DMS153 treated with DMSO at 0.1 percent for 48 hours (cell line): Measurements from ENCODE around the gene DYRK4.
"Not testable (repeated sequence)": the region's sequence is repeated elsewhere in the genome, so short reads cannot be mapped to it uniquely, and the experiment has no call there.

Experiments
- DNase-seq: peaks from one replicate; lab custom pipeline; 2025; ENCODE audit not compliant: unreplicated experiment; lab: John Stamatoyannopoulos, UW

DYRK4 gene, protein sequence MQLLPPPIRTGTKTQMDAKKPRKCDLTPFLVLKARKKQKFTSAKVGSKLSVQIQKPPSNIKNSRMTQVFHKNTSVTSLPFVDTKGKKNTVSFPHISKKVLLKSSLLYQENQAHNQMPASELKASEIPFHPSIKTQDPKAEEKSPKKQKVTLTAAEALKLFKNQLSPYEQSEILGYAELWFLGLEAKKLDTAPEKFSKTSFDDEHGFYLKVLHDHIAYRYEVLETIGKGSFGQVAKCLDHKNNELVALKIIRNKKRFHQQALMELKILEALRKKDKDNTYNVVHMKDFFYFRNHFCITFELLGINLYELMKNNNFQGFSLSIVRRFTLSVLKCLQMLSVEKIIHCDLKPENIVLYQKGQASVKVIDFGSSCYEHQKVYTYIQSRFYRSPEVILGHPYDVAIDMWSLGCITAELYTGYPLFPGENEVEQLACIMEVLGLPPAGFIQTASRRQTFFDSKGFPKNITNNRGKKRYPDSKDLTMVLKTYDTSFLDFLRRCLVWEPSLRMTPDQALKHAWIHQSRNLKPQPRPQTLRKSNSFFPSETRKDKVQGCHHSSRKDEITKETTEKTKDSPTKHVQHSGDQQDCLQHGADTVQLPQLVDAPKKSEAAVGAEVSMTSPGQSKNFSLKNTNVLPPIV

GRCh38 chr12:4562034-4562657 lies at the start of gene DYRK4:
DYRK4 (plus strand) TSS chr12:4562208; CDS start chr12:4562246, 38 bp downstream.
- DNase-seq = peak; percentile 66

- no peak for DNase-seq
Measured at GRCh38 chr12:4518106-4518728, 43.8 kb upstream of the DYRK4 start.

DNA sequence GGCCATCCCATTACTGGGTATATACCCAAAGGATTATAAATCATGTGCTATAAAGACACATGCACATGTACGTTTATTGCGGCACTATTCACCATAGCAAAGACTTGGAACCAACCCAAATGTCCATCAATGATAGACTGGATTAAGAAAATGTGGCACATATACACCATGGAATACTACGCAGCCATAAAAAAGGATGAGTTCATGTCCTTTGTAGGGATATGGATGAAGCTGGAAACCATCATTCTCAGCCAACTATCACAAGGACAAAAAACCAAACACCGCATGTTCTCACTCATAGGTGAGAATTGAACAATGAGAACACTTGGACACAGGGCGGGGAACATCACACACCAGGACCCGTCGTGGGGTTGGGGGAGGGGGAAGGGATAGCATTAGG lies 38.6 kb upstream of the DYRK4 start:
- DNase-seq = not testable (repeated sequence)

GRCh38 chr12:4526923-4527546 lies 35.0 kb upstream of the DYRK4 start:
- DNase-seq = peak; percentile 25

DNA sequence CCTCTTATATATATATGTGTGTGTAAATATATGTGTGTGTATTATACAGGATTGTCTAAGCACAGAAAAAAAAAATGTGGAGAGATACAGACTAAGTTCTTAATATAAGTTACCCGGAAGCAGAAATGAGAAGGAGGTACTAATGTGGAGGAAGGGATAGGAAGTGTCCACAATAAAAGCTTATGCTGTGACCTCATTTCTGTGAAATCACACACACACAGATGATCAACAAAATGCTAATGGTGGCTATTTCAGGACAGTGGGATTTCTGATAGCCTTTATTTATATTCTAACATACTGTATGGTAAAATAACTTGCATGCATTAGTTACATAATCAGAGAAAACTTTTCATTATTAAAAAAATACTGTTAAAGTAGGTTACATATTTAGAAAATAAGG lies 31.8 kb upstream of the DYRK4 start:
- no peak for DNase-seq

DNA sequence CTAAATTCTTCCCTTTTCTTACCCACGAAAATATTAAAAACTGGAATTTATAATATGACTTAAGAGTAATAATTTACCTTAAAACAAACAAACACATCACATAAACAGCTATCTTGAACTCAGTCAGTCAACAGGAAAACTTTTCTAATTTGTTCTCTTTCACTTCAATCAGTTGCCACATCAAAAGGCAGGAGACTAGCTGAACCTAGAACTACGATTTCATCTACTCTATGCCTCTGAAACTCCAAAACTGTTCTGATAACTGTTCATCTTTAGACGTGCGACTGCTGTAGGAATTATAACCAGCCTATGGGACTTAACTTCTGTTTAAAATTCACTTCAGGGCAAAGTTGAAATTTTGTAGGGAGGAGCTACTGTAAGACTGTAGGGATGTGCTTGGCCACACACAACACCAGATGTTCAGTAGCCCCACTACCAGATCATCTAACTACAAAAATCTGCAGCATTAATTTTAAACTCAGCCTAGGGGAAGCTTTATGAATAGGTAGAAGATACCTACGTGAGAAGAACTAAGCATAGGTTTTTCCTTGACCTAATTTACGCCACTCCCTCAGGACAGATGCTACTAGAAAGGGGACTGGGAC lies 30.9 kb upstream of the DYRK4 start:
- no peak for DNase-seq

- DNase-seq = no peak
Measured at GRCh38 chr12:4535092-4535491, 26.9 kb upstream of the DYRK4 start.

DNA sequence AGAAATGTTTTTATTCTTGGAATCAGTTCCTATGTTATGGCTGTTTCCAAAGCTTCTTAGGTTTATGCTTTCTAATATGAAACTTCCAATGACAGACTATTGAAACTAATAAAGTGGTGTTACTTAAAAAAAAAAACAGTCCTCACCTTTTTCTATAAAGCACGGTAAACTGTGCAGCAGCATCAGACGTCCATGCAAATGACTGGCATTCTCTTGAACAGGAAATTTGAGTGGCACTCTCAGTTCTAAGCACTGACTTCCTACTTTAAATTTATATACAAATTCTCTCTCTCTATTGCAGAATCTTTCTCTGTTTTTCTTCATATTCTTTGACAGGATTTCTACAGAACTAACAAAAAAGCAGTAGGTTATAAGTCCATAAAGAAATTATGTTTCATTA lies 26.1 kb upstream of the DYRK4 start:
- no peak for DNase-seq

DNA sequence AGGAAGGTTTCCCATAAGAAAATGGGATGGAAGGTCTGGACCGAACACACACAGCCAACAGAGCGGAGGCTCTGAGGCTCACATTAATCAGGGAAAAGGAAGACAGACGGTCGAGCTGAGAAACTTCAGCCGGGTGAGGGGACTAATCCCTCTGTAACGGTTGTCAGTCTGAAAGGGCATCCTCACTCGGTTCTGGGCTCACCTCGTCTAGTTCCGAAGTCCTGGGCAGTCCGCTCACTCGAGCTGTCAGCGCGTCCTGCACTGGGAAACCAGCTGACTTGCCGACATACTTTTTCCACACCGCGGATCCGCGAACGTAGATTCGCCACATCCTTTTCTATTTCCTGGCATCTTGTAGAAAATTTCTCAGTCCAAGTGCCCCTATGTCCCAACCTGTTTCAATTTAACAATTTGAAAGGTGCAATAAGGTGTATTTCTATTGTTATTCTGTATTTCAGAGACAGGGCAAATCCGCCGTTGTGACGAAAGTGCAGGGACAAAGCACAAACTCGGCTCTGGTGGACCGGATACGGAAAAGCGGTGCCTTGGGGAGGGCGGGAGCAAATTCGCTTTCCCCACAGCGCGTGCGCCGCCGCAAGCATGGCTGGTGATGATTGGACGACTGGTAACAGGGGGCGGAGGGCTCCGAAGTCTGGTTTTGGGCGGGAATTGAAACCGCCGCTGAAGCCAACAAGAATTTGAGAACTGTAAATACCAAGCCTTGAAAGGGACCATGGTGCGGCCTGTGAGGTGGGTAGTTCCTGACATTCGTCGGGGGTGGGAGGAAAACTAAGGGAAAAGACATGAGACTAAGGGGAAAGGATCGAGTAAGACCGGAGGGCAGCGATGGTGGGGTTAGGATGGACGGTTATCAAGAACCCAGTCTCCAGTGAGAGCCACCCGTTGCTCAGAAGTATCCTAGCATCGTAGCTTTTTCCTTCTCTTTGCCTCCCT lies 23.5 kb upstream of the DYRK4 start, which contains the start of gene RAD51AP1:
RAD51AP1 (plus strand) TSS at position 684 of the 954 bp plus-strand sequence; CDS start at position 734, 50 bp downstream.
- peak; percentile 93 for DNase-seq

DNA sequence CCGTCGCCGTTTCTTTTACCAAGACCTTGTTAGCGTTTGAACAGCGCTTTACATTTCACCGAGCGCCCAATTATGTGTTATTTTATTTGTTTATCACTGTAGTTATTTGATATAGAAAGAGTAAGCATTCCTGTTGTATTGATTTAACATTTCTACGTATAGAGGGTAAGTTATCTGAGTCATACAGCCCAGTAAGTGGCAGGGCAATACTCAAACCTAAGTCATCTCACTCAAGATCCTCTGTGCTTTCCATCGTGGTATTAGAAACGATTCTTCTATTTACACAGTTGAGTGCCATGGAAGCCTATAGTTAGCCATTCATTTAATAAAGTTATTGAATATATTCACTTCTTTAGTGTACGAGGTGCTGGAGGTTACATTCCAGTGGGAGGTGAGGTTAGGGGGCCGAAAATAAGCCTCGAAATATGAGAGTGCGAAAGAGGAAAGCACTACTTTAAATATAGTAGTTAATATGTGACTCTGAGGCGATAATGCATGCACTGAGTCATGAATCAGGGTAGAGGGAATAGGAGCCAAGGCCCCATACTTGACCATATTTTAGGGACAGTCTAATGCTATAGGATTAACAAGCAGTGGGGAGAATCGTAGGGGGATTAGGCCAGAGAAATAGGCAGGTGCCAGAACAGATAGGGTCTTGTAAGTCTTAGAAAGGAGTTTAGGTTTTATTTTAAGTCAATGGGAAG lies 22.7 kb upstream of the DYRK4 start:
- DNase-seq = no peak

- no peak for DNase-seq
Measured at GRCh38 chr12:4540170-4540569, 21.8 kb upstream of the DYRK4 start.

- no peak for DNase-seq
Measured at GRCh38 chr12:4540638-4541037, 21.4 kb upstream of the DYRK4 start.

GRCh38 chr12:4545195-4545594 lies 16.8 kb upstream of the DYRK4 start:
- no peak for DNase-seq

DNA sequence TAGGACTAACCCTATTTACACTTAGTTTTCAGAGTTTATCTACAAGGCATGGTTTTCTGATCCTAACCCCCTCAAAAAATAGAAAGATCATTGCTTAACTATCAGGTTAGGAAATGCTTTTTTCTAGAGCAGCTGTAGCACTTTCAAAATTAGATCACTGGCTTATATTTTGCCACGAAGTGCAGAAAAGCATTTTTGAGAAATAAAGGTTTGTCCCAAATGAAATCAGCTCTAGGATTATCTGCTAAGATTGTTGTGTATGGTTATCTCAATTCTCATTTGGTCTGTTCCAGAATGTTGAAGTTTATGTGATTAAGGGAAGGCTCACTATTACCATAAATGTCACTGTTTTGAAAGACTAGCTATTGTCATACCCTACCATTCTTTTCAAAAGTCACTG lies 9.8 kb upstream of the DYRK4 start:
- DNase-seq = no peak

DNA sequence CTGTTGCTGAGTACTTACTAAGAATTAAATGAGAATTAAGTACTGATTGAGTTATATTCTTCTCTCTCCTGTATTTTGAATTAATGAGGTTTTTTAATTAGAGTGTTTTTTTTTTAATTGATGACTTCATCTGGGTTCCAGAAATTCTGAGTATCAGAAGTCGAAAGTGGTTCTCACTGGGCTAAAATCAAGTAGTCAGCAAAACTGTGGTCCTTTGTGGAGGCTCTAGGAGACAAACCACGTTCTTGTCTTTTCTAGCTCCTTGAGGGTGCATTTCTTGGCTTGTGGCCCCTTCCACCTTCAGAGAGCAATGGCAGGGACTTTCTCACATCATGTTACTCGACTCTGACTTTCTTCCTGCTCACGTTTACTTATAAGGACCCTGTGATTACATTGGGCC lies 8.1 kb upstream of the DYRK4 start:
- DNase-seq = no peak

DNA sequence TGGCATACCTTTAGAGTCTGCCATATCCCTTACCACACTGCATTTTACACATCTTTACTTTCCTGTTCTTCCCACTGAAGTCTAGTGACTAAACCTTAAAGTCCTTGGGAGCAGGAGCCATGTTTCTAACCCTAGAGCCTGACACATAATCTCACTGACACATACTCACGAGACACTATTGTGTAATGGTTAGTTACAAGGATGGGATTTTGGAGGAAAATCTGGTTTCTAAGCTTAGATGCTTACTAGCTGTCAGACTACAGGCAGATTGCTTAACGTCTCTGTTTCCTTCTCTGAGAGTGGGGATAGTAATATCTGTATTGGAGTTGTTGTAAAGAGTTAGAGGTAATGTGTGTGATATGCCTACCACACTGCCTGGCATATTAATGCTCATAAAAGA lies 6.2 kb upstream of the DYRK4 start:
- DNase-seq = no peak

DNA sequence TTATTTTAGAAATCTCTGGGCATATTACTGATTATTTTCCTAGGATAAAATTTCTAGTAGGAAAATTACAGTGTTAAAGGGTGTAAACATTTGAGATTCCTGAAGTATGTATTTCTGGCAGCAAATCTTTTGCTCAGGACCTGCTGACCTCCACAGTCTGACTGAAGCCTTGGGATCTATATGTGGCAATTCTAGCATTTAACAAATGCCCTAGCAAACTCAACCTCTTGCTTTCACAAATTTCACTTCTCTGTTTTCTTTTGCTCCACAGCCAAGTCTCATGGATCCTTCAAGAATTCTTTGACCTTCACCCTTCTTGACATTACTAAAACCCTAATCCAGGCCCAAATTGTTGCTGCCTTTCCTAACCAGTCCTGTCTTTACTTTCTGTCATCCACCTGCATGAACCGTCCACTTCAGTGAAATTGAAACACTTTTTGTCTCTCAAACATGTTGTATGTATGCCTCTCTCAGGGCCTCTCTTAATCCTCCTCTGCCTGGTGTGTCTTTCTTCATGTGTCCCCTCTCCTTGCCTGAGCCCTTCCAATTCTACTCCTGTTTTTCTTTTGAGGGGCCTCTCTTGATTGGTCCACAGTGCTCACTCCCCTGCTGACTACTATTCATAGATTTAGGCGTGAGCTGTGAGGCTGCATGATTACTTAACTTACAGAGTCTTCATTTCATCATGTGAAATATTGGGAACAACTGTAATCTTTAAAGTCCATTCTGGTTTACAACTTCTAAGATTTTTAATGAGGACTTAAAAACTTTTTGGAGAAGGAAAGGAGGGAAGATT lies 5.1 kb upstream of the DYRK4 start:
- no peak for DNase-seq

- DNase-seq = no peak
Measured at GRCh38 chr12:4557586-4557985, 4.4 kb upstream of the DYRK4 start.
